Osteocyte (in vitro differentiated cells): Measurements from ENCODE around the gene CDK6. TPM values are rescaled to one million over a fixed set of nuclear protein-coding genes. Genes with fewer than 3 reads are reported as not detected.

Experiments used
- DNase-seq: peaks from one replicate; pipeline ENCODE4 v3.0.0; 2021; ENCODE audit warnings: mixed read lengths; ENCODE audit not compliant: unreplicated experiment; ENCODE audit errors: extremely low spot score
- H3K27ac Mint-ChIP-seq: one replicate; pipeline ENCODE4 v1.8.0; 2021; ENCODE audit warnings: mild to moderate bottlenecking, mixed read lengths; ENCODE audit not compliant: unreplicated experiment
- H3K27me3 Mint-ChIP-seq: one replicate; pipeline ENCODE4 v1.8.0; 2021; ENCODE audit warnings: mixed read lengths; ENCODE audit not compliant: unreplicated experiment
- H3K36me3 Mint-ChIP-seq: one replicate; pipeline ENCODE4 v1.8.0; 2021; ENCODE audit warnings: mixed read lengths; ENCODE audit not compliant: unreplicated experiment
- H3K4me1 Mint-ChIP-seq: one replicate; pipeline ENCODE4 v1.8.0; 2021; ENCODE audit warnings: mixed read lengths; ENCODE audit not compliant: unreplicated experiment
- H3K4me3 Mint-ChIP-seq: one replicate; pipeline ENCODE4 v1.8.0; 2021; ENCODE audit warnings: mild to moderate bottlenecking, moderate library complexity, mixed read lengths; ENCODE audit not compliant: unreplicated experiment
- H3K9me3 Mint-ChIP-seq: one replicate; pipeline ENCODE4 v1.8.0; 2021; ENCODE audit warnings: mixed read lengths; ENCODE audit not compliant: unreplicated experiment
- total RNA-seq: library from RNA; stranded (reverse); gene quantifications from 2 replicates; pipeline ENCODE4 v1.2.1, GENCODE V29; 2021
- TF ChIP-seq, protein P1 (sequence below): fragments of 200-600 bp; sonication (generic); IDR thresholded peaks from 2 replicates; pipeline ENCODE4 v1.5.0; 2021; ENCODE audit warnings: antibody characterized with exemption, mild to moderate bottlenecking, moderate library complexity

Gene CDK6
- total RNA-seq, 1 donor from 2014 or later = 53.6 TPM

DNA sequence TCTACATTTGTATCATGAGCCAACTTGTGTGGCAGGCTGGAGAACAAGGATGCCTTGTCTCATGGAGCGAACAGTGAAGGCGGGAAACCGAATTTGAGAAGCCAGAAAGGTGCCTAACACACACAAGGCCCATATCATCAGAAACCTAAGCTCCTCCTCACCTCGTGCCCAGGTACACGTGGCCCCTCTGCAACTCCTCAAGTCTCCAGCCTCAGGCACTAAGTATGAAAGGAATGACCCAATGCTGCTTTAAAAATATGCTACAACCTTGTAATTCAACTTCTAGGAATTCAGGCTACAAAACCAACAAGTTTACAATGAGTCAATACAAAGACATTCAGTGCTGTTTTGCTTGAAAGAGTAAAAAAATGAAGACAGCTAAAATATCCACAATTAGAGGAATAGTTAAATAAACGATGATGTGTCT is 95.7 kb downstream of the CDK6 start:
- H3K27me3 Mint-ChIP-seq = no peaks in the 10 kb centered on the region
- H3K4me1 Mint-ChIP-seq = peaks cover 45% of the 10 kb centered on the region

DNA sequence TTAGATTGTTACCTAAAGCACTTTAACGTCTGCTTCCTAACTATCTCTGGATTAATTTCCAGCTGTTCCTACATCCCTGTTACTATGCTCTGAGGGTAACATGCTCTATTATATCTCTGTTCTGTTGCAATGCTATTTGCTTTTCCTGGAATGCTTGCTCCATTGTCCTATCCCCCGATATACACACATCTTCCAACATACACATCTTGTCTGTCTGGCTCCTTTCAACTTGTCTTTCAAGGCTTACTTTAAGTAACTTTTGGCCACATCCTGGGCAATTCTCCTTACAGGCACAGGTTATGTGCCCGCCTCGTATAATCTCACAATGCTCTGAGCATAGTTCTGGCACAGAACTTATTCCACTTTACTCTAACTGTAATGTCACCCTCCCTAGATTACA is 96.2 kb downstream of the CDK6 start:
- TF ChIP-seq, protein P1, sequence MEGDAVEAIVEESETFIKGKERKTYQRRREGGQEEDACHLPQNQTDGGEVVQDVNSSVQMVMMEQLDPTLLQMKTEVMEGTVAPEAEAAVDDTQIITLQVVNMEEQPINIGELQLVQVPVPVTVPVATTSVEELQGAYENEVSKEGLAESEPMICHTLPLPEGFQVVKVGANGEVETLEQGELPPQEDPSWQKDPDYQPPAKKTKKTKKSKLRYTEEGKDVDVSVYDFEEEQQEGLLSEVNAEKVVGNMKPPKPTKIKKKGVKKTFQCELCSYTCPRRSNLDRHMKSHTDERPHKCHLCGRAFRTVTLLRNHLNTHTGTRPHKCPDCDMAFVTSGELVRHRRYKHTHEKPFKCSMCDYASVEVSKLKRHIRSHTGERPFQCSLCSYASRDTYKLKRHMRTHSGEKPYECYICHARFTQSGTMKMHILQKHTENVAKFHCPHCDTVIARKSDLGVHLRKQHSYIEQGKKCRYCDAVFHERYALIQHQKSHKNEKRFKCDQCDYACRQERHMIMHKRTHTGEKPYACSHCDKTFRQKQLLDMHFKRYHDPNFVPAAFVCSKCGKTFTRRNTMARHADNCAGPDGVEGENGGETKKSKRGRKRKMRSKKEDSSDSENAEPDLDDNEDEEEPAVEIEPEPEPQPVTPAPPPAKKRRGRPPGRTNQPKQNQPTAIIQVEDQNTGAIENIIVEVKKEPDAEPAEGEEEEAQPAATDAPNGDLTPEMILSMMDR = no peak
- Mint-ChIP-seq H3K36me3 (peaks cover 9% of the 10 kb centered on the region), H3K4me1 (peaks cover 46% of the 10 kb centered on the region), H3K27me3 (no peaks in the 10 kb centered on the region), H3K9me3 (peaks cover 3% of the 10 kb centered on the region), H3K4me3 (no peak overlapping the region), H3K27ac (peak overlapping the region; percentile 85)
- DNase-seq = no peak

More for the DNA sequence above, 95.7 kb downstream of the CDK6 start:
- peaks cover 10% of the 10 kb centered on the region for H3K36me3 Mint-ChIP-seq
- peaks cover 5% of the 10 kb centered on the region for H3K9me3 Mint-ChIP-seq
- no peak overlapping the region for H3K4me3 Mint-ChIP-seq
- TF ChIP-seq, protein P1 = no peak
- peak overlapping the region; percentile 85 for H3K27ac Mint-ChIP-seq
- DNase-seq = no peak

DNA sequence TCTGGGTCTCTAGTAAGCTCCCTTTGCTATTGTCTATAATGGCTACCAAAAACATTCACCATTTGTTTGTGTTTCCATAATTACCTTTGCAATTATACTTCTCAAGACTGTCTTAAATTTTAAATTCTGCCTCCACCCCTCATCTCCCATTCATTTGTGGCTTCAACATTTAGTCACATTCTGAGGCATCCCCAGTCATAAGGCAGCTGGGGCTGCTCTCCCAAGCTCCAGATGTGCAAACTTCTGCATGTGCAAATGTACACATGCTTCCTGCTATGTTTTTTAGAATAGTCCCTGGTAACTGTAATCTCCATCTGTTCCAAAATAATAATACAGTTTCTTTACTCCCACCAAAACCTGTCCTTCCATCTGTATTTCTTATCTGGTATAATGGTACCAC is 97.3 kb downstream of the CDK6 start:
- Mint-ChIP-seq H3K36me3 (peaks cover 13% of the 10 kb centered on the region), H3K4me1 (peaks cover 47% of the 10 kb centered on the region), H3K27me3 (no peaks in the 10 kb centered on the region), H3K27ac (no peak overlapping the region), H3K4me3 (no peak overlapping the region), H3K9me3 (peaks cover 3% of the 10 kb centered on the region)
- no peak for DNase-seq
- TF ChIP-seq, protein P1 = no peak

DNA sequence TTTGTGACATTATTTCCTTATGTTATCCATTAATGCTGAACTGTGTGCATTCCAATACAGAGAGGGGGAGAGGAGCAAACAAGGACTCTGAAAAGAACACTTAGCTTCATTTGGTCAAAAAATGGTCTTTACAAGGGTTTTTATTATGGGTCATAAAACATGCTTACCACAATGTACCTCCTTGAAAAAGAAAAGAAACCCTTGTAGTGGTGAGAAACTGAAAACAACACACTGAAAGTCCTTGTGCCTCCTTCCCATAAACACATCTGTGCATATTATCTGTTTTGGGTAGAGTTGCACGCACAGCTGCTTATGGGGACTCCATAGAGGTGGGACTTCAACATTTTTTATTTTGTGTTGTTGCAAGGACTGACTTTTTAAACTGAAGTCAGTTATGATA is 98.7 kb downstream of the CDK6 start:
- peaks cover 7% of the 10 kb centered on the region for H3K9me3 Mint-ChIP-seq
- no peak overlapping the region for H3K4me3 Mint-ChIP-seq
- DNase-seq = no peak
- no peak overlapping the region for H3K27ac Mint-ChIP-seq
- TF ChIP-seq, protein P1 = no peak
- H3K36me3 Mint-ChIP-seq = peaks cover 10% of the 10 kb centered on the region
- no peaks in the 10 kb centered on the region for H3K27me3 Mint-ChIP-seq
- peaks cover 44% of the 10 kb centered on the region for H3K4me1 Mint-ChIP-seq

DNA sequence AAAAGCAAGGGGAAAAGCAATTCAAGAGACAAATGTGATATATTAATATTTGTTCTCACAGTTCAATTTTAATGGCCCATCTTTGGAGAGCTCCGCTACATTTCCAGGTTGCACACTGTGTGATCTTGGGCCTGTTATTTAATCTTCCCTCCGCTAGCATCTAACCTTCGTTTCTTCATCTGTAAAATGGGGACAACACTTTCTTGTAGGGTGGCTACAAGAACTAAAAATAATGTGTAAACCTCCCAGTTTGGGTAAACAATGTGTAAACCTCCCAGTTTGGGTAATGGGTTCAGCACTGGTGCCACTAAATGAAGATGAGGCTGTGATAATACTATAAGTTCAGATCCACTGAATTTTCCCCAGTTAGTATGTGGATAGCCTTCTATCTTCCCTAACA is 99.5 kb downstream of the CDK6 start:
- H3K27me3 Mint-ChIP-seq = no peaks in the 10 kb centered on the region
- H3K4me3 Mint-ChIP-seq = no peak overlapping the region
- peaks cover 10% of the 10 kb centered on the region for H3K36me3 Mint-ChIP-seq
- H3K4me1 Mint-ChIP-seq = peaks cover 46% of the 10 kb centered on the region
- H3K27ac Mint-ChIP-seq = no peak overlapping the region
- TF ChIP-seq, protein P1 = no peak
- no peak for DNase-seq
- H3K9me3 Mint-ChIP-seq = peaks cover 7% of the 10 kb centered on the region
